Endothelial cell of umbilical vein (primary cell): Measurements from ENCODE around the gene SMURF1. TPM values are rescaled to one million over a fixed set of nuclear protein-coding genes. Genes with fewer than 3 reads are reported as not detected.

Experiments used
- BruUV-seq: library from RNA; stranded (reverse); fragments of 400-500 nt; replicated peaks from 2 replicates; lab custom pipeline; 2021; lab: Mats Ljungman, UMichigan
- CTCF ChIA-PET: fragments of 300-600, 350-600 bp; sonication (Branson Sonifier 250); formaldehyde crosslinking; loops from one replicate; lab custom pipeline; 2021; ENCODE audit warnings: antibody characterized with exemption, inconsistent platforms; lab: Charles Lee
- POLR2A ChIA-PET: fragments of 300-600, 350-600 bp; sonication (Branson Sonifier 250); formaldehyde crosslinking; loops from one replicate; lab custom pipeline; 2021; ENCODE audit warnings: antibody characterized with exemption, inconsistent platforms; lab: Charles Lee
- DNase-seq: peaks from one replicate; pipeline ENCODE4 v3.0.0-alpha.2; 2011; ENCODE audit warnings: low read depth, low spot score
- FAIRE-seq: peaks from 2 replicates; lab custom pipeline; 2011; peaks lifted over from hg19 to GRCh38; lab: Jason Lieb, UNC
- H2AFZ ChIP-seq: 2 replicates; pipeline ENCODE4 v1.6.0; 2012; ENCODE audit warnings: low read depth, low read length, control low read depth, inconsistent platforms
- H3K27ac ChIP-seq: 2 replicates; pipeline ENCODE4 v1.5.1; 2011; ENCODE audit warnings: low read depth, mild to moderate bottlenecking, control low read depth, low read length, moderate library complexity; ENCODE audit not compliant: insufficient read depth
- H3K27me3 ChIP-seq, 2 experiments: 2 replicates each; pipeline versions ENCODE4 v1.6.0 to v1.6.1; 2011; ENCODE audit warnings: low read length in 2 of 2, mixed read lengths in 1 of 2; ENCODE audit not compliant: control insufficient read depth in 2 of 2, insufficient read depth in 2 of 2
- H3K36me3 ChIP-seq, 2 experiments: 2 replicates in 1 of 2; 3 replicates in 1 of 2; pipeline ENCODE4 v1.5.1; 2011; ENCODE audit warnings: low read length in 2 of 2, mild to moderate bottlenecking in 1 of 2, moderate library complexity in 1 of 2; ENCODE audit not compliant: control insufficient read depth in 2 of 2, insufficient read depth in 2 of 2; ENCODE audit errors: extremely low read depth in 1 of 2
- H3K4me1 ChIP-seq: 3 replicates; pipeline ENCODE4 v1.5.1; 2011; ENCODE audit warnings: mild to moderate bottlenecking, low read length; ENCODE audit not compliant: control insufficient read depth, insufficient read depth; ENCODE audit errors: extremely low read depth
- H3K4me2 ChIP-seq: 2 replicates; pipeline ENCODE4 v1.6.1; 2011; ENCODE audit warnings: low read length, control low read depth, mixed read lengths; ENCODE audit not compliant: insufficient read depth
- H3K4me3 ChIP-seq, 3 experiments: fragments of 200-600 bp in 1 of 3; sonication (generic), shearing (Covaris generic) in 1 of 3; replicated peaks in 1 of 3; 2 replicates each; pipeline ENCODE4 v1.5.1; 2011 to 2016; ENCODE audit warnings: control low read depth in 3 of 3, low read length in 3 of 3, mild to moderate bottlenecking in 2 of 3, inconsistent platforms in 1 of 3, low read depth in 1 of 3, moderate library complexity in 1 of 3; ENCODE audit not compliant: insufficient read depth in 1 of 3
- H3K79me2 ChIP-seq: 2 replicates; pipeline ENCODE4 v1.6.0; 2012; ENCODE audit warnings: low read length, inconsistent platforms; ENCODE audit not compliant: control insufficient read depth, insufficient read depth
- H3K9ac ChIP-seq: replicated peaks from 2 replicates; pipeline ENCODE3; 2011; ENCODE audit warnings: low read length, control low read depth; ENCODE audit not compliant: insufficient read depth; ENCODE audit errors: extremely low read depth
- H3K9me1 ChIP-seq: replicated peaks from 3 replicates; pipeline ENCODE4 v1.6.0; 2011; ENCODE audit warnings: mild to moderate bottlenecking, low read length; ENCODE audit not compliant: control insufficient read depth, insufficient read depth; ENCODE audit errors: extremely low read depth
- H3K9me3 ChIP-seq: replicated peaks from 2 replicates; pipeline ENCODE4 v1.5.1; 2012; ENCODE audit warnings: low read length, inconsistent platforms; ENCODE audit not compliant: control insufficient read depth, insufficient read depth
- H4K20me1 ChIP-seq: replicated peaks from 2 replicates; pipeline ENCODE3; 2011; ENCODE audit warnings: mild to moderate bottlenecking, low read length; ENCODE audit not compliant: control insufficient read depth, insufficient read depth; ENCODE audit errors: extremely low read depth
- CTCF ChIP-seq, 2 donors: IDR thresholded peaks; 1 replicate in 1 of 2; 2 replicates in 1 of 2; pipeline ENCODE4 v1.5.1; 2011; ENCODE audit warnings: low read length in 2 of 2, mild to moderate bottlenecking in 2 of 2, moderate library complexity in 2 of 2, control low read depth in 1 of 2, inconsistent platforms in 1 of 2, low read depth in 1 of 2; ENCODE audit not compliant: insufficient read depth in 1 of 2; ENCODE audit errors: extremely low read depth in 1 of 2
- EZH2 ChIP-seq: IDR thresholded peaks from 2 replicates; pipeline ENCODE4 v1.6.1; 2012; ENCODE audit warnings: borderline replicate concordance, low read depth, mild to moderate bottlenecking, moderate library complexity, low read length, inconsistent platforms; ENCODE audit not compliant: severe bottlenecking
- GATA2 ChIP-seq: IDR thresholded peaks from 2 replicates; pipeline ENCODE4 v1.7.0; 2011; ENCODE audit warnings: low read depth, mild to moderate bottlenecking, moderate library complexity, mixed read lengths, low read length; ENCODE audit not compliant: insufficient read length, insufficient read depth
- POLR2AphosphoS5 ChIP-seq: IDR thresholded peaks from 2 replicates; pipeline ENCODE4 v1.6.1; 2012; ENCODE audit warnings: low read depth, mild to moderate bottlenecking, control low read depth, low read length, moderate library complexity; ENCODE audit not compliant: insufficient read depth
- dilution Hi-C: fragments of 300-500 bp; cut with MboI; formaldehyde crosslinking; loops from one replicate; pipeline ENCODE4 v1.15.0; 2019; ENCODE audit warnings: low sequenced_read_pairs; ENCODE audit not compliant: extremely low pct_ligation_motif_present
- intact Hi-C: fragments of 100-400 bp; cut with micrococcal nuclease; formaldehyde crosslinking; loops from one replicate; pipeline ENCODE4 v1.10.0; 2022
- polyA plus RNA-seq, 4 experiments: library from polyadenylated mRNA; depleted of rRNA in 3 of 4; stranded (reverse) in 3 of 4; unstranded in 1 of 4; fragments of >200 nt; gene quantifications; 2 replicates each; pipeline versions ENCODE4 v1.2.1 to v1.2.3, GENCODE V29; 2011 to 2012; ENCODE audit warnings: missing spikeins in 1 of 4
- total RNA-seq: library from RNA; stranded (reverse); gene quantifications from 2 replicates; pipeline ENCODE4 v1.2.3, GENCODE V29; 2021
- TF ChIP-seq, protein P1 (sequence below): IDR thresholded peaks from 2 replicates; pipeline ENCODE4 v1.6.1; 2011; ENCODE audit not compliant: insufficient read depth, insufficient read length

The SMURF1 gene
- total and polyA plus RNA-seq, 2 donors (not counting 3 experiments of a cell fraction or from before 2014, with no cell fraction given): 11.5 to 22.8 TPM

GRCh38 chr7:99042957-99043356 is 101.0 kb downstream of the SMURF1 start:
- H3K4me1 ChIP-seq: peaks cover 37% of the 10 kb centered on the region
- TF ChIP-seq CTCF (IDR thresholded peaks at IDR 0.05; ENCODE audit: extremely low read depth in 1 of 2, insufficient read depth in 1 of 2, low read depth in 1 of 2, low read length in 2 of 2) (no peak), POLR2AphosphoS5 (peak; percentile 68), EZH2 (no peak), GATA2 (peak; percentile 93)
- TF ChIP-seq, protein P1, sequence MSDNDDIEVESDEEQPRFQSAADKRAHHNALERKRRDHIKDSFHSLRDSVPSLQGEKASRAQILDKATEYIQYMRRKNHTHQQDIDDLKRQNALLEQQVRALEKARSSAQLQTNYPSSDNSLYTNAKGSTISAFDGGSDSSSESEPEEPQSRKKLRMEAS: no peak
- FAIRE-seq (peak; percentile 85), DNase-seq (peak; percentile 87)
- no peaks in the 10 kb centered on the region for H3K9me1 ChIP-seq
- BruUV-seq: no TSS peak
- no peaks in the 10 kb centered on the region for H3K79me2 ChIP-seq
- peak overlapping the region; percentile 92 for H3K4me2 ChIP-seq
- no peaks in the 10 kb centered on the region for H4K20me1 ChIP-seq
- CTCF ChIA-PET: no interaction called here
- no peaks in the 10 kb centered on the region for H3K9me3 ChIP-seq
- peak overlapping the region; percentile 92 for H3K27ac ChIP-seq
- POLR2A ChIA-PET: no interaction called here
- no peaks in the 10 kb centered on the region for H3K27me3 ChIP-seq
- no peak overlapping the region for H2AFZ ChIP-seq
- dilution Hi-C loops (no loop called here), intact Hi-C loops (no loop called here)
- H3K9ac ChIP-seq: peak overlapping the region; percentile 70
- H3K36me3 ChIP-seq: peaks cover 14 to 27% of the 10 kb centered on the region in 2 experiments
- H3K4me3 ChIP-seq: peak overlapping the region in 1 of 3 experiments; percentile 47
